Mesodermal cell (in vitro differentiated cells): ENCODE measurements around the gene EXOSC1.

ENCODE experiments used
- H3K27ac ChIP-seq: 2 replicates; pipeline ENCODE4 v1.7.0; 2013; ENCODE audit warnings: mild to moderate bottlenecking, low read depth, low read length, moderate library complexity; ENCODE audit not compliant: severe bottlenecking
- H3K36me3 ChIP-seq: 2 replicates; pipeline ENCODE4 v1.7.1; 2013; ENCODE audit warnings: mild to moderate bottlenecking, low read length, moderate library complexity; ENCODE audit not compliant: control insufficient read depth, insufficient read depth
- H3K4me1 ChIP-seq: one replicate; pipeline ENCODE4 v1.7.1; 2013; ENCODE audit warnings: mild to moderate bottlenecking, low read length; ENCODE audit not compliant: insufficient read depth, control insufficient read depth, poor library complexity, severe bottlenecking
- H3K4me3 ChIP-seq: 2 replicates; pipeline ENCODE4 v1.7.0; 2013; ENCODE audit warnings: low read length, control low read depth, mild to moderate bottlenecking; ENCODE audit not compliant: insufficient read depth, poor library complexity, severe bottlenecking; ENCODE audit errors: extremely low read depth
- H3K9me3 ChIP-seq: 2 replicates; pipeline ENCODE4 v1.7.1; 2013; ENCODE audit warnings: mild to moderate bottlenecking, low read length, moderate library complexity; ENCODE audit not compliant: control insufficient read depth
- WGBS, 2 experiments: methylation state at CpG; one replicate each; pipeline ENCODE4 v1.1.5; 2013; ENCODE audit warnings: missing lambda C conversion rate in 2 of 2; ENCODE audit not compliant: insufficient coverage in 2 of 2; 5-methylcytosine and 5-hydroxymethylcytosine counted together

EXOSC1 gene

GRCh38 chr10:97459111-97459510 lies 13.3 kb upstream of the EXOSC1 start:
- H3K9me3 ChIP-seq = no peaks in the 10 kb centered on the region
- 95 to 99% methylated on average over 7 of the region's 7 CpGs for WGBS, 2 experiments
- H3K4me3 ChIP-seq = no peak overlapping the region
- peaks cover 99% of the 10 kb centered on the region for H3K36me3 ChIP-seq
- H3K4me1 ChIP-seq = no peaks in the 10 kb centered on the region
- no peak overlapping the region for H3K27ac ChIP-seq

GRCh38 chr10:97456686-97457065 lies 10.9 kb upstream of the EXOSC1 start:
- no peaks in the 10 kb centered on the region for H3K9me3 ChIP-seq
- WGBS, 2 experiments = 83 to 100% methylated on average over 2 to 3 of the region's 3 CpGs
- H3K36me3 ChIP-seq = peaks cover 99% of the 10 kb centered on the region
- no peak overlapping the region for H3K27ac ChIP-seq
- no peak overlapping the region for H3K4me3 ChIP-seq
- H3K4me1 ChIP-seq = no peaks in the 10 kb centered on the region

GRCh38 chr10:97456034-97456685 lies 10.4 kb upstream of the EXOSC1 start:
- no peak overlapping the region for H3K27ac ChIP-seq
- peaks cover 98% of the 10 kb centered on the region for H3K36me3 ChIP-seq
- no peak overlapping the region for H3K4me3 ChIP-seq
- 74 to 93% methylated on average over 3 to 5 of the region's 5 CpGs for WGBS, 2 experiments
- H3K9me3 ChIP-seq = no peaks in the 10 kb centered on the region
- H3K4me1 ChIP-seq = no peaks in the 10 kb centered on the region

DNA sequence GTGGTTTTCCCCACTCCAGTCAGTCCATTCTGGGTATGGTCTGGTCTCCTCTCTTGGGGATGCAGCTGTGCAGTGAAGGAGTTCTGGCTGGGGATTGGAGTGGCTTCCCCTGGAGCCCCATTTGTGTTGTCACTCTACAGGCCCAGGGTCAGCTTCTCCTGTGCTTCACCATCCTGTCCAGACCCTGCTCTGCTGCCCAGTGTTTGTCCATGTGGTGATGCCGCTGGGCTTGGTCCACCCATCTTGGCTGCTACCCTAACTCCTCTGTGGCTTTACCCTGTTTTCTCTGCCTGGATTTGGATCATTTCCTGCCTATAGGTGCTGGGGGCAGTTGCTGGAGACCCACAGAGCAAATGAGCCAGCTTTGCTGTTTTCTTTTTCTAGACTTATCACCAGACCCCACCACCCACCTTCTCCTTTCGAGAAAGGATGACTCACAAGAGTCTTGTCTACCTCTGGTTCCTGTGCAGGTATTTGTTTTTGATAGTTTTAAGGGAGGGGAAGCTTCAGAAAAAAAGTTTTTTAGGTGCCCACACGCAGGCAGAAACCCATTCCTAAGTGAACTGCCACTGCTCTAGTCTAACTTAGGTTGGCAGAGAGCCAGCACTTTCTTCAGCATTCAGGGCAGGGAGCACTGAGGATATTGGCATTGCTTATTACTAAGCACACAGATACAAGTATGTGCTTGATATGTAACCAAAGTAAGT lies 8.7 kb upstream of the EXOSC1 start:
- no peaks in the 10 kb centered on the region for H3K4me1 ChIP-seq
- no peak overlapping the region for H3K4me3 ChIP-seq
- peaks cover 90% of the 10 kb centered on the region for H3K36me3 ChIP-seq
- WGBS, 2 experiments = 94% methylated on average over 2 of the region's 3 CpGs
- no peak overlapping the region for H3K27ac ChIP-seq
- H3K9me3 ChIP-seq = no peaks in the 10 kb centered on the region

- H3K36me3 ChIP-seq = peaks cover 78% of the 10 kb centered on the region
- no peaks in the 10 kb centered on the region for H3K9me3 ChIP-seq
These were observed 6.5 kb upstream of the EXOSC1 start for GRCh38 chr10:97452352-97452751.

GRCh38 chr10:97451605-97452004 lies 5.8 kb upstream of the EXOSC1 start:
- peaks cover 73% of the 10 kb centered on the region for H3K36me3 ChIP-seq
- H3K9me3 ChIP-seq = no peaks in the 10 kb centered on the region
- WGBS, 2 experiments = 93 to 95% methylated on average over 16 to 17 of the region's 17 CpGs
- H3K4me3 ChIP-seq = no peak overlapping the region
- H3K27ac ChIP-seq = no peak overlapping the region
- H3K4me1 ChIP-seq = peaks cover 11% of the 10 kb centered on the region

More at GRCh38 chr10:97452352-97452751, 6.5 kb upstream of the EXOSC1 start:
- Histone ChIP-seq H3K4me3 (no peak overlapping the region), H3K27ac (no peak overlapping the region), H3K4me1 (peaks cover 5% of the 10 kb centered on the region)
- 90 to 97% methylated on average over 4 to 5 of the region's 6 CpGs for WGBS, 2 experiments

GRCh38 chr10:97450828-97451227 lies 5.0 kb upstream of the EXOSC1 start:
- peaks cover 66% of the 10 kb centered on the region for H3K36me3 ChIP-seq
- peaks cover 11% of the 10 kb centered on the region for H3K4me1 ChIP-seq
- H3K4me3 ChIP-seq = no peak overlapping the region
- no peaks in the 10 kb centered on the region for H3K9me3 ChIP-seq
- 88 to 100% methylated on average over 1 of the region's 2 CpGs for WGBS, 2 experiments
- no peak overlapping the region for H3K27ac ChIP-seq

- 2 to 9% methylated on average over 9 to 12 of the region's 13 CpGs for WGBS, 2 experiments
These were observed 467 bp downstream of the EXOSC1 start for GRCh38 chr10:97445357-97445721.

DNA sequence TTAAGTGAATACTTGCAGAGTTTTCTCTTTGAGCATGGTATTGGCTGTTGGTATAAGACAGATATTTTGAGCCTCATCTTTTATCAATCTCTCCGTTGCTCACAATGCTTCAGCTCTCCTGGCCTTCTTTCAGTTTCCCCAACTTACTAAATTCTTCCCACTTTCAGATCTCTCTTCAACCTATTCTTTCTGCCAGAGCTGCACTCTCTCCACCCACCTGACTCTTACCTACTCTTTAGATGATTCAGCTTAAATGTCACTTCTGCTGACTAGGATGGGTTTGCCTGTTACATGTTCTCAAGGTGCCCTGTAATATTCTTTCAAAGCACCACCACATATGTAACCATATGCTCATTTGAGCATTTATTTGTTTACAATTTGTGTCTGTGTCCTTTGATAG lies 1.6 kb downstream of the EXOSC1 start:
- H3K4me3 ChIP-seq = no peak overlapping the region
- WGBS, 2 experiments = 86 to 100% methylated on average over 1 of the region's 1 CpG
- H3K4me1 ChIP-seq = peaks cover 14% of the 10 kb centered on the region
- no peak overlapping the region for H3K27ac ChIP-seq
- H3K36me3 ChIP-seq = peaks cover 43% of the 10 kb centered on the region
- no peaks in the 10 kb centered on the region for H3K9me3 ChIP-seq

More at GRCh38 chr10:97445357-97445721, 467 bp downstream of the EXOSC1 start:
- H3K4me3 ChIP-seq = peak overlapping the region; percentile 93
- H3K27ac ChIP-seq = peak overlapping the region; percentile 53
- peaks cover 38% of the 10 kb centered on the region for H3K36me3 ChIP-seq
- peaks cover 14% of the 10 kb centered on the region for H3K4me1 ChIP-seq
- no peaks in the 10 kb centered on the region for H3K9me3 ChIP-seq

- no peaks in the 10 kb centered on the region for H3K9me3 ChIP-seq
- H3K4me1 ChIP-seq = peaks cover 9% of the 10 kb centered on the region
- 93 to 100% methylated on average over 1 of the region's 1 CpG for WGBS, 2 experiments
- H3K4me3 ChIP-seq = no peak overlapping the region
- H3K27ac ChIP-seq = no peak overlapping the region
- peaks cover 54% of the 10 kb centered on the region for H3K36me3 ChIP-seq
These were observed 3.5 kb downstream of the EXOSC1 start for GRCh38 chr10:97442277-97442676.

DNA sequence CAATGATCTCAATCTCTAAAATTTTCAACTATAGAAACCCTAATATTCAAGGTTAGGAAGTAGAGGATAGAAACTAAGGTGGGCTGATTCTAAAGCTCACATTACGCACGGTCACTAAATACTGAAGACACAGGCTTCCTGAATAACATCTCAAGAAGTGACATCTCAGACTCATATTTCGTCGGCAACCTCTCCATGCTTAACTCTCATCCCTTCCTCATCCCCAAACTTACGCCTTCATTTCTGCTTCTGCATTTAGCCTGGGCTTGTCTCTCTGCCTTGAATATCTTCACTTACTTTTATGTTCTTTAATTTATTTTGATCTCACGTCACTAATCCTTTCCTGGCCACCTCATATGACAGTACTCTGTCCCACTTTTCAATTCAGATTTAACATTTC lies 10.6 kb downstream of the EXOSC1 start:
- WGBS, 2 experiments = 86 to 94% methylated on average over 5 of the region's 6 CpGs
- Histone ChIP-seq H3K36me3 (peaks cover 82% of the 10 kb centered on the region), H3K27ac (no peak overlapping the region), H3K9me3 (no peaks in the 10 kb centered on the region), H3K4me3 (no peak overlapping the region), H3K4me1 (no peaks in the 10 kb centered on the region)
